Measurements from ENCODE around the gene SHROOM4. TPM values are rescaled to one million over a fixed set of nuclear protein-coding genes. Genes with fewer than 3 reads are reported as not detected.

SHROOM4 gene
- total RNA-seq, 1 donor from 2014 or later, result not detected

- no peak for DNase-seq (ENCODE audit: low read depth)
These were observed 191.2 kb downstream of the SHROOM4 start for GRCh38 chrX:50622751-50623150.

DNA sequence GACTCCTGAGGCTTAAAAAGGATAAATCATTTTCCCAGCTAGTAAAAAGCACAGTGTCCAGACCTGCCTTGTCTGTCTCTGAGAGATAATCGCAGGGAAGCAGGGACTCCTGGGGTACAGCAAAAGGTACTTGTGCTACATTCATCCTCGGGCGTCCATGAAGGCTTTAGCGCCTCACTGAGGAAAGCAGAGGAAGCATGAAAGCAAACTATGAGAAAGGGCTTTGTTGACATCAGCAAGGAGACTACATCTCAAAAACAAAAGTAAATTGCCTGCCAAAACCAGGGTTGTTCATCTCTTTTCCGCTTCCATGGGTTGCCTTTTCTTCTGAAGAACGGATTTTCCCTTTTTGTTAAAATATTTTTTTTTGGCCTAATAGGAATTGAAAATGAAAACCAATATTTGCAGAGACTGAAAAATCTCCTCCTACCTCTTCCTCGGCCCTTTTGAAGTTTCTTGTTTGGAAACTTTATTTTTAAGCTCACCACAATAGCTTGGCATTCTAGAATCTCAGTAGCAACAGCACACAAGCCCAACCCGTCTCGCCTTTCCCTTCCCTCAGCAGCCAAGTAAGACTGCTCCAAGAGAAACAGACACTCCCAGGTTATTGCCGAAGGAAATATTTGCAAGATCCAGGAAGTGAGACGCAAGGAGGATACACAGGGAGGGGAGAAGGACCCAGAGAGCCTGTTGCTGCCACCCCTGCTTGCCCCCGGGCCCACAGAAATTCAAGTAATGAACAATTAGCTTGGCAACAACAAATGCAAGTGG is 195.0 kb downstream of the SHROOM4 start:
- DNase-seq (ENCODE audit: low read depth), result no peak

- DNase-seq (ENCODE audit: low read depth), result no peak
These were observed 196.8 kb downstream of the SHROOM4 start for GRCh38 chrX:50617183-50617582.

GRCh38 chrX:50615570-50616158 is 198.3 kb downstream of the SHROOM4 start:
- no peak for DNase-seq (ENCODE audit: low read depth)

DNA sequence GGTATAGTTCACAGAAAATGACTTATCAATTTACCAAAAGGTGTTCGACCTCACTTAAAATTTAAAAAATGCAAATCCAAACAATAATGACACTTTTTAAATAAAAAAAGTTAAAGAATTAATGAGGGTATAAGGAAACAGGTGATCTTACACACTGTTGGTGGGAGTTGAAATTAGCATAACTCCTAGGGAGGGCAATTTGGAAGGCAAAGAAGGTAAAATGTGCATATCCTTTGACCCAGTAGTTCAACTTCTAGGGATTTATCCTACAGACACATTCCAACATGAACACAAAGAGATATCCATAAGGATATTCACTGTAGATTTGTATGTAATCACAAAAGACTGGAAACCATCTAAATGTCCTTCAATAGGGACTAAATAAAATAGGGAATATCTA is 199.5 kb downstream of the SHROOM4 start:
- DNase-seq (ENCODE audit: low read depth), result no peak

DNA sequence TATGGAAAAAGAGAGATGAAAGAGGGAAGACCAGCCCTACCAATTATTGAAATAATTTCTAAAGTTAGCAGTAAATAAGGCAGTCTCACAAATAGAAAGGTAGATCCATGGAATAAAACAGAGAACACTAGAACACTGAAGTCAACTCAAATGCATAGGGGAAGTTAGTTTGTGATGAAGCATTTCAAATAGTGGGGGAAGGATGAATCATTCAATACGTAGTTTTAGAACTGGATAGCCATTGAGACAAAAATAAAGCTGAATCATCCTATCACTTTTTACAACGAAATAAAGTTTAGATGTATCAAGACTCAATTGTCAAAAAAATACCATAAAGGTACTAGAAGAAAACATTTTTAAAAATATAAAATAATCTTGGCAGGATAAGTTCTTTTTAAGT is 200.1 kb downstream of the SHROOM4 start:
- DNase-seq (ENCODE audit: low read depth), result no peak

GRCh38 chrX:50609796-50610195 is 204.2 kb downstream of the SHROOM4 start:
- DNase-seq (ENCODE audit: low read depth), result no peak

DNA sequence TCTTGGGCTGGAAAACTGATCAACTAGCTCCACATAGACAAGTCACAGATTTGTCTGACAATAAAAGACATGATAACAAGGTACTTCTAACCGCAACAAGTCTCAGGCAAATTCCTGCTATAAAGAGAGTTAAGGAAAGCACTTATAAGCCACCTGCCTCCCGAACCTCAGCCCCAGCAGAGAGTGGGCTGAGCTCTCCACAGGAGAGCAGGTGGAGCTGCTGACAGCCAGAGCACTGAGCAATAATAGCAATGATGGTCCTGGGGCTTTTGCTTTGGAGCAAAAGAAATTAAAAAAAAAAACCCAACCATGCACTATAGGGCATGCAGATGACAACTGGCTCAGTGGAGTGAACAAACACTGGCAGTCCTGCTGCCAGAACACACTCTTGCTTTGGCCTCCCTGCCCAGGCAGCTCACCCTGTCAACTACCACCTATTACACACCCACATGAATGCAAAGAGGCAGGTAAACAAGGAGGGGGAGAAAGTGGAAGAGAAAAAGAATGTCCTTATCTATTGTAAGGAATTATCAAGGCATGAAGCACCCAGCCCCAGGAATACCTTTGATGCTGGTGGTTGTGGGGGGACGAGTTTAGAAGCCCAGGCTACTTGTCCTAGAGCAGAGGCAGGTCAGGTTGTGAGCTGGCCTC is 207.6 kb downstream of the SHROOM4 start:
- DNase-seq (ENCODE audit: low read depth), result no peak

GRCh38 chrX:50596056-50596455 is 217.9 kb downstream of the SHROOM4 start:
- DNase-seq (ENCODE audit: low read depth), result no peak

- no peak for DNase-seq (ENCODE audit: low read depth)
These were observed 219.2 kb downstream of the SHROOM4 start for GRCh38 chrX:50594788-50595187.

GRCh38 chrX:50586980-50587379 is 227.0 kb downstream of the SHROOM4 start:
- DNase-seq (ENCODE audit: low read depth), result no peak

DNA sequence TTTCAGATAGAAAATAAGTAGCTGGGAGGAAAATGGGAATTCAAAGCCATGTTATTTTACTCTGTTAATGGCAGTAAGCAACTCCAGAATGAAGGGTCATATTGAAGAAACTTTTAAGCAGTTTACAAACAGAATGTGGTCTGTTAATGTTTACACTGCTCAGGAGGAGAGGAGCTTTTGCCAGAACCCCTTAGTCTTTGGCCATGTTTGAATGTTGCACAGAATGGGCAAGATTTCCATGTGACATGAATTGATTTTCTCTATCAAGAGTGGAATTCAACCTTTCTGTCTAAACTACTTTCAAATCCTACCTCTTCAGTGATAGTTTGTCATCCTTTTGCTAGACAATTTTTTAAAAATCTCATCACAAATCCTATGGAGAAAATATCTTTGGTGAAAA is 227.6 kb downstream of the SHROOM4 start:
- no peak for DNase-seq (ENCODE audit: low read depth)

GRCh38 chrX:50581405-50581804 is 232.6 kb downstream of the SHROOM4 start:
- no peak for DNase-seq (ENCODE audit: low read depth)

- peak; percentile 48 for DNase-seq (ENCODE audit: low read depth)
These were observed 234.0 kb downstream of the SHROOM4 start for GRCh38 chrX:50579955-50580354.

- no peak for DNase-seq (ENCODE audit: low read depth)
These were observed 236.7 kb downstream of the SHROOM4 start for GRCh38 chrX:50577326-50577725.

GRCh38 chrX:50567636-50568035 is 246.4 kb downstream of the SHROOM4 start:
- DNase-seq (ENCODE audit: low read depth), result no peak

GRCh38 chrX:50565718-50566117 is 248.3 kb downstream of the SHROOM4 start:
- no peak for DNase-seq (ENCODE audit: low read depth)

Other genes with a start within 250 kb of the SHROOM4 start
- gene BMP15, start 96.5 kb upstream of the SHROOM4 start, total RNA-seq, result not detected in 2 replicates

Data from myocyte (in vitro differentiated cells).